Transverse colon (tissue), 4 donors: Measurements from ENCODE around the gene NES. TPM values are rescaled to one million over a fixed set of nuclear protein-coding genes. Genes with fewer than 3 reads are reported as not detected.

Source experiments
- DNase-seq: peaks from one replicate; pipeline ENCODE4 v3.0.0-alpha.2; 2019
- H3K27ac ChIP-seq, 4 donors: fragments of 200-600 bp; sonication (generic); 2 replicates each; pipeline ENCODE4 v1.5.1; 2016 to 2018; ENCODE audit warnings: inconsistent platforms in 4 of 4
- H3K27me3 ChIP-seq: fragments of 200-600 bp; sonication (generic); 2 replicates; pipeline ENCODE4 v1.5.1; 2017; ENCODE audit warnings: inconsistent platforms
- H3K36me3 ChIP-seq, 4 donors: fragments of 200-600 bp; sonication (generic); 2 replicates each; pipeline ENCODE4 v1.5.1; 2017 to 2019; ENCODE audit warnings: inconsistent platforms in 4 of 4
- H3K4me1 ChIP-seq, 4 donors: fragments of 200-600 bp; sonication (generic); 2 replicates each; pipeline ENCODE4 v1.5.1; 2017 to 2020; ENCODE audit warnings: inconsistent platforms in 4 of 4
- H3K4me3 ChIP-seq, 4 donors: fragments of 200-600 bp; sonication (generic); 1 replicate in 1 of 4; 2 replicates in 3 of 4; pipeline versions ENCODE4 v1.5.1 to v1.6.1; 2017 to 2019; ENCODE audit warnings: inconsistent platforms in 4 of 4
- H3K9me3 ChIP-seq, 2 donors: fragments of 200-600 bp; sonication (generic); 2 replicates each; pipeline ENCODE4 v1.5.1; 2017 to 2019; ENCODE audit warnings: inconsistent platforms in 2 of 2
- CTCF ChIP-seq, 5 experiments: fragments of 200-600 bp in 3 of 5; fragments of 450-650 bp in 2 of 5; sonication (generic) in 3 of 5; IDR thresholded peaks; 1 replicate in 2 of 5; 2 replicates in 3 of 5; pipeline ENCODE4 v1.5.1; 2016 to 2017; ENCODE audit warnings: antibody characterized with exemption in 5 of 5, inconsistent platforms in 3 of 5, mild to moderate bottlenecking in 2 of 5, moderate library complexity in 1 of 5
- EP300 ChIP-seq: sonication (generic); formaldehyde crosslinking; IDR thresholded peaks from one replicate; pipeline ENCODE4 v1.6.1; 2017; ENCODE audit warnings: antibody characterized with exemption, low read depth
- POLR2A ChIP-seq: fragments of 450-650 bp; IDR thresholded peaks from one replicate; pipeline ENCODE4 v1.6.1; 2016; ENCODE audit warnings: antibody characterized with exemption, mild to moderate bottlenecking, moderate library complexity
- POLR2AphosphoS5 ChIP-seq, 3 donors: sonication (generic); formaldehyde crosslinking; IDR thresholded peaks; one replicate each; pipeline ENCODE4 v1.6.1; 2016; ENCODE audit warnings: antibody characterized with exemption in 3 of 3
- WGBS, 2 donors: methylation state at CpG; one replicate each; pipeline ENCODE4 v1.1.5; 2018; ENCODE audit warnings: low coverage in 1 of 2; 5-methylcytosine and 5-hydroxymethylcytosine counted together
- in situ Hi-C, 4 donors: fragments of 200-750 bp; cut with MboI; loops; one replicate each; pipeline versions ENCODE4 v1.15.0 to v1.15.1; 2017; ENCODE audit warnings: low sequenced_read_pairs in 3 of 4, low pct_ligation_motif_present in 1 of 4, low pct_unique_long_range_greater_than_20kb in 1 of 4
- intact Hi-C: fragments of 100-400 bp; cut with DNase I; formaldehyde crosslinking; loops from one replicate; pipeline ENCODE4 v1.15.1; 2023; ENCODE audit warnings: low total_unique reads
- total RNA-seq, 4 donors: library from RNA; depleted of rRNA; stranded (reverse); fragments of >200 nt; gene quantifications; one replicate each; pipeline ENCODE4 v1.1.0, GENCODE V29; 2016

NES gene
- total RNA-seq, 4 donors from 2014 or later, result 3.3 to 15.5 (median 5.5) TPM

GRCh38 chr1:156641761-156642264 lies 35.4 kb downstream of the NES start, which contains the start of gene BCAN:
Gene BCAN (plus strand): TSS chr1:156642117. CDS start chr1:156646055, 3,938 bp downstream.
- Histone ChIP-seq H3K4me1 (peaks cover 5 to 12% (median 10%) of the 10 kb centered on the region in 4 donors), H3K27ac (no peak within 1 kb of the TSS), H3K27me3 (peaks cover 89% of the 10 kb centered on the region), H3K36me3 (no peaks in the 10 kb centered on the region), H3K9me3 (no peaks in the 10 kb centered on the region), H3K4me3 (peak within 1 kb of the TSS; percentile 1 to 40 (median 16))
- in situ Hi-C loops (no loop called here), intact Hi-C loops (no loop called here)
- 3 to 23% methylated on average over 8 to 33 of the region's 46 CpGs for WGBS, 2 donors
- DNase-seq, result no peak
- TF ChIP-seq EP300 (no peak), POLR2AphosphoS5 (IDR thresholded peaks at IDR 0.05) (no peak), POLR2A (no peak), CTCF (IDR thresholded peaks at IDR 0.05) (no peak)

GRCh38 chr1:156640842-156641706 lies 36.1 kb downstream of the NES start:
- in situ Hi-C loops (no loop called here), intact Hi-C loops (no loop called here)
- TF ChIP-seq EP300 (no peak), POLR2AphosphoS5 (IDR thresholded peaks at IDR 0.05) (no peak), POLR2A (no peak), CTCF (IDR thresholded peaks at IDR 0.05) (no peak)
- WGBS, 2 donors, result 40 to 46% methylated on average over 1 to 6 of the region's 6 CpGs
- H3K9me3 ChIP-seq, result no peaks in the 10 kb centered on the region
- no peak overlapping the region for H3K27ac ChIP-seq
- peaks cover 5 to 12% (median 10%) of the 10 kb centered on the region in 4 donors for H3K4me1 ChIP-seq
- H3K27me3 ChIP-seq, result peaks cover 86% of the 10 kb centered on the region
- no peaks in the 10 kb centered on the region for H3K36me3 ChIP-seq
- peak overlapping the region in 1 of 4 donors; percentile 40 for H3K4me3 ChIP-seq
- DNase-seq, result no peak

GRCh38 chr1:156639601-156640101 lies 37.6 kb downstream of the NES start:
- TF ChIP-seq EP300, result no peak
- no peak for TF ChIP-seq POLR2A
- TF ChIP-seq CTCF (IDR thresholded peaks at IDR 0.05), result no peak
- no peak for TF ChIP-seq POLR2AphosphoS5 (IDR thresholded peaks at IDR 0.05)
- in situ Hi-C loops, result no loop called here
- WGBS, 2 donors, result 40 to 43% methylated on average over 1 to 6 of the region's 6 CpGs

GRCh38 chr1:156638189-156638985 lies 38.8 kb downstream of the NES start:
- in situ Hi-C loops, result no loop called here
- peaks cover 88% of the 10 kb centered on the region for H3K27me3 ChIP-seq
- H3K36me3 ChIP-seq, result no peaks in the 10 kb centered on the region
- no peak overlapping the region for H3K27ac ChIP-seq
- no peak overlapping the region for H3K4me3 ChIP-seq
- TF ChIP-seq EP300 (no peak), CTCF (IDR thresholded peaks at IDR 0.05) (no peak), POLR2AphosphoS5 (IDR thresholded peaks at IDR 0.05) (no peak), POLR2A (no peak)
- no peaks in the 10 kb centered on the region for H3K9me3 ChIP-seq
- H3K4me1 ChIP-seq, result peaks cover 5 to 12% (median 10%) of the 10 kb centered on the region in 4 donors
- DNase-seq, result no peak
- WGBS, 2 donors, result 0 to 57% methylated on average over 1 to 8 of the region's 8 CpGs
- intact Hi-C loops, result no loop called here

More at GRCh38 chr1:156639601-156640101, 37.6 kb downstream of the NES start:
- Histone ChIP-seq H3K9me3 (no peaks in the 10 kb centered on the region), H3K36me3 (no peaks in the 10 kb centered on the region), H3K4me1 (peaks cover 5 to 12% (median 10%) of the 10 kb centered on the region in 4 donors), H3K27ac (no peak overlapping the region), H3K27me3 (peaks cover 85% of the 10 kb centered on the region), H3K4me3 (no peak overlapping the region)
- intact Hi-C loops, result no loop called here
- no peak for DNase-seq
